Transverse colon (tissue), 4 donors: Measurements from ENCODE around the gene CYP3A7. TPM values are rescaled to one million over a fixed set of nuclear protein-coding genes. Genes with fewer than 3 reads are reported as not detected.

ENCODE experiments used
- DNase-seq: peaks from one replicate; pipeline ENCODE4 v3.0.0-alpha.2; 2019
- H3K27ac ChIP-seq, 4 donors: fragments of 200-600 bp; sonication (generic); 2 replicates each; pipeline ENCODE4 v1.5.1; 2016 to 2018; ENCODE audit warnings: inconsistent platforms in 4 of 4
- H3K27me3 ChIP-seq: fragments of 200-600 bp; sonication (generic); 2 replicates; pipeline ENCODE4 v1.5.1; 2017; ENCODE audit warnings: inconsistent platforms
- H3K36me3 ChIP-seq, 4 donors: fragments of 200-600 bp; sonication (generic); 2 replicates each; pipeline ENCODE4 v1.5.1; 2017 to 2019; ENCODE audit warnings: inconsistent platforms in 4 of 4
- H3K4me1 ChIP-seq, 4 donors: fragments of 200-600 bp; sonication (generic); 2 replicates each; pipeline ENCODE4 v1.5.1; 2017 to 2020; ENCODE audit warnings: inconsistent platforms in 4 of 4
- H3K4me3 ChIP-seq, 4 donors: fragments of 200-600 bp; sonication (generic); 1 replicate in 1 of 4; 2 replicates in 3 of 4; pipeline versions ENCODE4 v1.5.1 to v1.6.1; 2017 to 2019; ENCODE audit warnings: inconsistent platforms in 4 of 4
- H3K9me3 ChIP-seq, 2 donors: fragments of 200-600 bp; sonication (generic); 2 replicates each; pipeline ENCODE4 v1.5.1; 2017 to 2019; ENCODE audit warnings: inconsistent platforms in 2 of 2
- CTCF ChIP-seq, 5 experiments: fragments of 200-600 bp in 3 of 5; fragments of 450-650 bp in 2 of 5; sonication (generic) in 3 of 5; IDR thresholded peaks; 1 replicate in 2 of 5; 2 replicates in 3 of 5; pipeline ENCODE4 v1.5.1; 2016 to 2017; ENCODE audit warnings: antibody characterized with exemption in 5 of 5, inconsistent platforms in 3 of 5, mild to moderate bottlenecking in 2 of 5, moderate library complexity in 1 of 5
- EP300 ChIP-seq: sonication (generic); formaldehyde crosslinking; IDR thresholded peaks from one replicate; pipeline ENCODE4 v1.6.1; 2017; ENCODE audit warnings: antibody characterized with exemption, low read depth
- POLR2A ChIP-seq: fragments of 450-650 bp; IDR thresholded peaks from one replicate; pipeline ENCODE4 v1.6.1; 2016; ENCODE audit warnings: antibody characterized with exemption, mild to moderate bottlenecking, moderate library complexity
- POLR2AphosphoS5 ChIP-seq, 3 donors: sonication (generic); formaldehyde crosslinking; IDR thresholded peaks; one replicate each; pipeline ENCODE4 v1.6.1; 2016; ENCODE audit warnings: antibody characterized with exemption in 3 of 3
- WGBS, 2 donors: methylation state at CpG; one replicate each; pipeline ENCODE4 v1.1.5; 2018; ENCODE audit warnings: low coverage in 1 of 2; 5-methylcytosine and 5-hydroxymethylcytosine counted together
- in situ Hi-C, 4 donors: fragments of 200-750 bp; cut with MboI; loops; one replicate each; pipeline versions ENCODE4 v1.15.0 to v1.15.1; 2017; ENCODE audit warnings: low sequenced_read_pairs in 3 of 4, low pct_ligation_motif_present in 1 of 4, low pct_unique_long_range_greater_than_20kb in 1 of 4
- intact Hi-C: fragments of 100-400 bp; cut with DNase I; formaldehyde crosslinking; loops from one replicate; pipeline ENCODE4 v1.15.1; 2023; ENCODE audit warnings: low total_unique reads
- total RNA-seq, 4 donors: library from RNA; depleted of rRNA; stranded (reverse); fragments of >200 nt; gene quantifications; one replicate each; pipeline ENCODE4 v1.1.0, GENCODE V29; 2016

The CYP3A7 gene
- total RNA-seq, 4 donors from 2014 or later: 0.95 to 3.0 (median 0.96) TPM; not detected in 1

- 80 to 88% methylated on average over 8 to 9 of the region's 9 CpGs for WGBS, 2 donors
- no peak for DNase-seq
- in situ Hi-C loops: no loop called here
Measured at GRCh38 chr7:99685129-99685758, 49.8 kb downstream of the CYP3A7 start.

GRCh38 chr7:99679400-99680191 is 55.4 kb downstream of the CYP3A7 start, which contains the start of gene CYP3A5:
Gene CYP3A5, minus strand, starts transcription at chr7:99679996. Its CDS starts 100 bp downstream, at chr7:99679896.
- in situ Hi-C loops: no loop called here
- Histone ChIP-seq H3K27ac (peak within 1 kb of the TSS; percentile 78 to 88 (median 86)), H3K27me3 (no peaks in the 10 kb centered on the region), H3K36me3 (no peaks in the 10 kb centered on the region), H3K9me3 (no peaks in the 10 kb centered on the region), H3K4me1 (peaks cover 0 to 12% (median 7%) of the 10 kb centered on the region in 4 donors), H3K4me3 (peak within 1 kb of the TSS; percentile 8 to 48 (median 30))
- intact Hi-C loops: no loop called here
- TF ChIP-seq POLR2AphosphoS5 (IDR thresholded peaks at IDR 0.05): peak; percentile 77 to 99 (median 98)
- TF ChIP-seq POLR2A: peak; percentile 98
- TF ChIP-seq EP300: no peak
- DNase-seq: peak; percentile 85
- 34 to 55% methylated on average over 8 to 10 of the region's 10 CpGs for WGBS, 2 donors

More at GRCh38 chr7:99685129-99685758, 49.8 kb downstream of the CYP3A7 start:
- H3K36me3 ChIP-seq: no peaks in the 10 kb centered on the region
- no peak overlapping the region for H3K27ac ChIP-seq
- H3K4me1 ChIP-seq: peaks cover 0 to under 1% (median 0%) of the 10 kb centered on the region in 4 donors
- H3K4me3 ChIP-seq: no peak overlapping the region
- intact Hi-C loops: no loop called here
- TF ChIP-seq EP300 (no peak), POLR2A (no peak), CTCF (IDR thresholded peaks at IDR 0.05) (no peak), POLR2AphosphoS5 (IDR thresholded peaks at IDR 0.05) (no peak)
- H3K9me3 ChIP-seq: no peaks in the 10 kb centered on the region
- no peaks in the 10 kb centered on the region for H3K27me3 ChIP-seq

GRCh38 chr7:99679032-99679399 is 56.0 kb downstream of the CYP3A7 start:
- Histone ChIP-seq H3K4me1 (peaks cover 0 to 12% (median 7%) of the 10 kb centered on the region in 4 donors), H3K36me3 (no peaks in the 10 kb centered on the region), H3K9me3 (no peaks in the 10 kb centered on the region), H3K4me3 (peak overlapping the region; percentile 8 to 48 (median 30)), H3K27ac (peak overlapping the region; percentile 78 to 88 (median 86)), H3K27me3 (no peaks in the 10 kb centered on the region)
- peak; percentile 65 for DNase-seq
- WGBS, 2 donors: 43 to 46% methylated on average over 3 to 4 of the region's 4 CpGs
- in situ Hi-C loops (no loop called here), intact Hi-C loops (no loop called here)
- peak; percentile 9 for TF ChIP-seq POLR2A
- peak in 2 of 5 experiments; percentile 25 to 35 for TF ChIP-seq CTCF (IDR thresholded peaks at IDR 0.05)
- TF ChIP-seq EP300: no peak
- TF ChIP-seq POLR2AphosphoS5 (IDR thresholded peaks at IDR 0.05): peak in 2 of 3 donors; percentile 61 to 78

GRCh38 chr7:99677648-99678045 is 57.3 kb downstream of the CYP3A7 start:
- Histone ChIP-seq H3K36me3 (no peaks in the 10 kb centered on the region), H3K4me3 (peak overlapping the region in 1 of 4 donors; percentile 48), H3K27ac (peak overlapping the region in 2 of 4 donors; percentile 78 to 87), H3K9me3 (no peaks in the 10 kb centered on the region), H3K4me1 (peaks cover 0 to 12% (median 7%) of the 10 kb centered on the region in 4 donors), H3K27me3 (no peaks in the 10 kb centered on the region)
- WGBS, 2 donors: 86 to 93% methylated on average over 1 to 2 of the region's 2 CpGs
- no peak for DNase-seq
- in situ Hi-C loops: no loop called here
- intact Hi-C loops: no loop called here
- TF ChIP-seq EP300 (no peak), POLR2AphosphoS5 (IDR thresholded peaks at IDR 0.05) (no peak), POLR2A (no peak), CTCF (IDR thresholded peaks at IDR 0.05) (no peak)
